Uterus (tissue), 2 donors: Measurements from ENCODE around the gene DPP10.

Source experiments
- POLR2A ChIP-seq, 2 donors: fragments of 450-650 bp; IDR thresholded peaks; one replicate each; pipeline ENCODE4 v1.6.1; 2016; ENCODE audit warnings: antibody characterized with exemption in 2 of 2, mild to moderate bottlenecking in 1 of 2, moderate library complexity in 1 of 2
- TF ChIP-seq, protein P1 (sequence below), 4 experiments: fragments of 200-600 bp in 2 of 4; fragments of 450-650 bp in 2 of 4; sonication (generic) in 2 of 4; IDR thresholded peaks; one replicate each; pipeline ENCODE4 v1.5.1; 2016 to 2019; ENCODE audit warnings: antibody characterized with exemption in 4 of 4, mild to moderate bottlenecking in 2 of 4, moderate library complexity in 1 of 4

- no peak for TF ChIP-seq POLR2A (IDR thresholded peaks at IDR 0.05)
- TF ChIP-seq, protein P1, sequence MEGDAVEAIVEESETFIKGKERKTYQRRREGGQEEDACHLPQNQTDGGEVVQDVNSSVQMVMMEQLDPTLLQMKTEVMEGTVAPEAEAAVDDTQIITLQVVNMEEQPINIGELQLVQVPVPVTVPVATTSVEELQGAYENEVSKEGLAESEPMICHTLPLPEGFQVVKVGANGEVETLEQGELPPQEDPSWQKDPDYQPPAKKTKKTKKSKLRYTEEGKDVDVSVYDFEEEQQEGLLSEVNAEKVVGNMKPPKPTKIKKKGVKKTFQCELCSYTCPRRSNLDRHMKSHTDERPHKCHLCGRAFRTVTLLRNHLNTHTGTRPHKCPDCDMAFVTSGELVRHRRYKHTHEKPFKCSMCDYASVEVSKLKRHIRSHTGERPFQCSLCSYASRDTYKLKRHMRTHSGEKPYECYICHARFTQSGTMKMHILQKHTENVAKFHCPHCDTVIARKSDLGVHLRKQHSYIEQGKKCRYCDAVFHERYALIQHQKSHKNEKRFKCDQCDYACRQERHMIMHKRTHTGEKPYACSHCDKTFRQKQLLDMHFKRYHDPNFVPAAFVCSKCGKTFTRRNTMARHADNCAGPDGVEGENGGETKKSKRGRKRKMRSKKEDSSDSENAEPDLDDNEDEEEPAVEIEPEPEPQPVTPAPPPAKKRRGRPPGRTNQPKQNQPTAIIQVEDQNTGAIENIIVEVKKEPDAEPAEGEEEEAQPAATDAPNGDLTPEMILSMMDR (IDR thresholded peaks at IDR 0.05) = no peak
These were observed 479.6 kb downstream of the DPP10 start for GRCh38 chr2:114922076-114922475.
